Endothelial cell of umbilical vein (primary cell): ENCODE measurements around the gene TFAP2D. TPM values are rescaled to one million over a fixed set of nuclear protein-coding genes. Genes with fewer than 3 reads are reported as not detected.

Source experiments
- BruUV-seq: library from RNA; stranded (reverse); fragments of 400-500 nt; replicated peaks from 2 replicates; lab custom pipeline; 2021; lab: Mats Ljungman, UMichigan
- CTCF ChIA-PET: fragments of 300-600, 350-600 bp; sonication (Branson Sonifier 250); formaldehyde crosslinking; loops from one replicate; lab custom pipeline; 2021; ENCODE audit warnings: antibody characterized with exemption, inconsistent platforms; lab: Charles Lee
- POLR2A ChIA-PET: fragments of 300-600, 350-600 bp; sonication (Branson Sonifier 250); formaldehyde crosslinking; loops from one replicate; lab custom pipeline; 2021; ENCODE audit warnings: antibody characterized with exemption, inconsistent platforms; lab: Charles Lee
- DNase-seq: peaks from one replicate; pipeline ENCODE4 v3.0.0-alpha.2; 2011; ENCODE audit warnings: low read depth, low spot score
- FAIRE-seq: peaks from 2 replicates; lab custom pipeline; 2011; peaks lifted over from hg19 to GRCh38; lab: Jason Lieb, UNC
- H2AFZ ChIP-seq: 2 replicates; pipeline ENCODE4 v1.6.0; 2012; ENCODE audit warnings: low read depth, low read length, control low read depth, inconsistent platforms
- H3K27ac ChIP-seq: 2 replicates; pipeline ENCODE4 v1.5.1; 2011; ENCODE audit warnings: low read depth, mild to moderate bottlenecking, control low read depth, low read length, moderate library complexity; ENCODE audit not compliant: insufficient read depth
- H3K27me3 ChIP-seq, 2 experiments: 2 replicates each; pipeline versions ENCODE4 v1.6.0 to v1.6.1; 2011; ENCODE audit warnings: low read length in 2 of 2, mixed read lengths in 1 of 2; ENCODE audit not compliant: control insufficient read depth in 2 of 2, insufficient read depth in 2 of 2
- H3K36me3 ChIP-seq, 2 experiments: 2 replicates in 1 of 2; 3 replicates in 1 of 2; pipeline ENCODE4 v1.5.1; 2011; ENCODE audit warnings: low read length in 2 of 2, mild to moderate bottlenecking in 1 of 2, moderate library complexity in 1 of 2; ENCODE audit not compliant: control insufficient read depth in 2 of 2, insufficient read depth in 2 of 2; ENCODE audit errors: extremely low read depth in 1 of 2
- H3K4me1 ChIP-seq: 3 replicates; pipeline ENCODE4 v1.5.1; 2011; ENCODE audit warnings: mild to moderate bottlenecking, low read length; ENCODE audit not compliant: control insufficient read depth, insufficient read depth; ENCODE audit errors: extremely low read depth
- H3K4me2 ChIP-seq: 2 replicates; pipeline ENCODE4 v1.6.1; 2011; ENCODE audit warnings: low read length, control low read depth, mixed read lengths; ENCODE audit not compliant: insufficient read depth
- H3K4me3 ChIP-seq, 3 experiments: fragments of 200-600 bp in 1 of 3; sonication (generic), shearing (Covaris generic) in 1 of 3; replicated peaks in 1 of 3; 2 replicates each; pipeline ENCODE4 v1.5.1; 2011 to 2016; ENCODE audit warnings: control low read depth in 3 of 3, low read length in 3 of 3, mild to moderate bottlenecking in 2 of 3, inconsistent platforms in 1 of 3, low read depth in 1 of 3, moderate library complexity in 1 of 3; ENCODE audit not compliant: insufficient read depth in 1 of 3
- H3K79me2 ChIP-seq: 2 replicates; pipeline ENCODE4 v1.6.0; 2012; ENCODE audit warnings: low read length, inconsistent platforms; ENCODE audit not compliant: control insufficient read depth, insufficient read depth
- H3K9ac ChIP-seq: replicated peaks from 2 replicates; pipeline ENCODE3; 2011; ENCODE audit warnings: low read length, control low read depth; ENCODE audit not compliant: insufficient read depth; ENCODE audit errors: extremely low read depth
- H3K9me1 ChIP-seq: replicated peaks from 3 replicates; pipeline ENCODE4 v1.6.0; 2011; ENCODE audit warnings: mild to moderate bottlenecking, low read length; ENCODE audit not compliant: control insufficient read depth, insufficient read depth; ENCODE audit errors: extremely low read depth
- H3K9me3 ChIP-seq: replicated peaks from 2 replicates; pipeline ENCODE4 v1.5.1; 2012; ENCODE audit warnings: low read length, inconsistent platforms; ENCODE audit not compliant: control insufficient read depth, insufficient read depth
- H4K20me1 ChIP-seq: replicated peaks from 2 replicates; pipeline ENCODE3; 2011; ENCODE audit warnings: mild to moderate bottlenecking, low read length; ENCODE audit not compliant: control insufficient read depth, insufficient read depth; ENCODE audit errors: extremely low read depth
- CTCF ChIP-seq, 2 donors: IDR thresholded peaks; 1 replicate in 1 of 2; 2 replicates in 1 of 2; pipeline ENCODE4 v1.5.1; 2011; ENCODE audit warnings: low read length in 2 of 2, mild to moderate bottlenecking in 2 of 2, moderate library complexity in 2 of 2, control low read depth in 1 of 2, inconsistent platforms in 1 of 2, low read depth in 1 of 2; ENCODE audit not compliant: insufficient read depth in 1 of 2; ENCODE audit errors: extremely low read depth in 1 of 2
- EZH2 ChIP-seq: IDR thresholded peaks from 2 replicates; pipeline ENCODE4 v1.6.1; 2012; ENCODE audit warnings: borderline replicate concordance, low read depth, mild to moderate bottlenecking, moderate library complexity, low read length, inconsistent platforms; ENCODE audit not compliant: severe bottlenecking
- FOS ChIP-seq: IDR thresholded peaks from 2 replicates; pipeline ENCODE4 v1.6.1; 2011; ENCODE audit warnings: mild to moderate bottlenecking, low read length, moderate library complexity, borderline replicate concordance; ENCODE audit not compliant: insufficient read depth
- GATA2 ChIP-seq: IDR thresholded peaks from 2 replicates; pipeline ENCODE4 v1.7.0; 2011; ENCODE audit warnings: low read depth, mild to moderate bottlenecking, moderate library complexity, mixed read lengths, low read length; ENCODE audit not compliant: insufficient read length, insufficient read depth
- JUN ChIP-seq: IDR thresholded peaks from 2 replicates; pipeline ENCODE4 v1.6.1; 2011; ENCODE audit warnings: borderline replicate concordance, low read depth; ENCODE audit not compliant: insufficient read length, insufficient read depth
- MAX ChIP-seq: IDR thresholded peaks from 2 replicates; pipeline ENCODE4 v1.6.1; 2011; ENCODE audit not compliant: insufficient read depth, insufficient read length
- MYC ChIP-seq: IDR thresholded peaks from one replicate; pipeline ENCODE4 v1.6.1; 2011; ENCODE audit warnings: mild to moderate bottlenecking, low read depth, low read length
- POLR2A ChIP-seq: IDR thresholded peaks from 2 replicates; pipeline ENCODE4 v1.6.1; 2012; ENCODE audit warnings: low read depth, mild to moderate bottlenecking, control low read depth, low read length
- POLR2AphosphoS5 ChIP-seq: IDR thresholded peaks from 2 replicates; pipeline ENCODE4 v1.6.1; 2012; ENCODE audit warnings: low read depth, mild to moderate bottlenecking, control low read depth, low read length, moderate library complexity; ENCODE audit not compliant: insufficient read depth
- dilution Hi-C: fragments of 300-500 bp; cut with MboI; formaldehyde crosslinking; loops from one replicate; pipeline ENCODE4 v1.15.0; 2019; ENCODE audit warnings: low sequenced_read_pairs; ENCODE audit not compliant: extremely low pct_ligation_motif_present
- intact Hi-C: fragments of 100-400 bp; cut with micrococcal nuclease; formaldehyde crosslinking; loops from one replicate; pipeline ENCODE4 v1.10.0; 2022
- polyA plus RNA-seq, 4 experiments: library from polyadenylated mRNA; depleted of rRNA in 3 of 4; stranded (reverse) in 3 of 4; unstranded in 1 of 4; fragments of >200 nt; gene quantifications; 2 replicates each; pipeline versions ENCODE4 v1.2.1 to v1.2.3, GENCODE V29; 2011 to 2012; ENCODE audit warnings: missing spikeins in 1 of 4
- total RNA-seq: library from RNA; stranded (reverse); gene quantifications from 2 replicates; pipeline ENCODE4 v1.2.3, GENCODE V29; 2021

Gene TFAP2D
- total and polyA plus RNA-seq, 2 donors (not counting 3 experiments of a cell fraction or from before 2014, with no cell fraction given), result not detected

DNA sequence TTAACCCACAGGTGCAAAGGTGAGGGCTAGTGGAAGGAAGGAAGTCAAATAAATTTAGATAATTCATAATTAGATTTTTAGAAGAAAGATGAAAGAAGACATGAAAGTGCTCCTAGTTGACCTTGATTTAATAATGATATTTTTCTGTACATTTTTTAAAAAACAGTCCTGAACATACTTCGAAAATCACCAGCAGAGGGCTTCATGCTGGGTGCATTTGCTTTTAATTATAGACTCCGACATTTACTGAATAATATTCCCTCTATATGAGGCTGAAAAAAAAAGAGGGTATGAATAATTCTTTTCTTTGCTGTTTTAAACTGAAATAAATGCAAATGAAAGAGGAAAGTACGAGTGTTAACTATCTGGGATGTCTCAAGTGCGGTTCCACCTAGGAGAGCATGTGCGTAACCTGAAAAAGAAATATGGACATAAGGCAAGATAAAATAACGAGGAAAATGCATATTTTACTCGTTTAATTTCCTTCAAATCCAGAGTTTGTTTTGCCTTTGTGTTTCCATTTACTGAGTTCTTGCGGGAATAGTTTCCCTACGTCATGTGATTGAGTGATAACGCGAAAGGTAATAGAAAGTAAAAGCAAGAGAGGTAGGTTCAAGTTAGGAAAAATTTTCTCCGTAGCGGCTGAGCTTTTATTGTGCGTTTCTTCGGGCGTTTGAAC lies 102.2 kb downstream of the TFAP2D start:
- dilution Hi-C loops, result no loop called here
- H3K4me2 ChIP-seq, result peak overlapping the region; percentile 95
- TF ChIP-seq FOS, result no peak
- TF ChIP-seq CTCF (IDR thresholded peaks at IDR 0.05; ENCODE audit: extremely low read depth in 1 of 2, insufficient read depth in 1 of 2, low read depth in 1 of 2, low read length in 2 of 2), result peak in 1 of 2 donors; percentile 27
- no TSS peak for BruUV-seq
- H2AFZ ChIP-seq, result peak overlapping the region; percentile 81
- no peaks in the 10 kb centered on the region for H3K9me3 ChIP-seq
- POLR2A ChIA-PET, result no interaction called here
- H3K9ac ChIP-seq, result no peak overlapping the region
- H3K27me3 ChIP-seq, result peaks cover 31 to 42% of the 10 kb centered on the region in 2 experiments
- H3K79me2 ChIP-seq, result no peaks in the 10 kb centered on the region
- no peaks in the 10 kb centered on the region for H3K4me1 ChIP-seq
- no peaks in the 10 kb centered on the region for H4K20me1 ChIP-seq
- no peaks in the 10 kb centered on the region for H3K9me1 ChIP-seq
- H3K27ac ChIP-seq, result no peak overlapping the region
- DNase-seq (peak; percentile 39), FAIRE-seq (peak; percentile 68)
- CTCF ChIA-PET, result interaction anchor here (0.8 to 4.2 kb wide), 7 partner anchors 10 to 1235 kb away, joined by 4 to 34 read pairs (median 5); no protein-coding TSS in a partner anchor
- no peaks in the 10 kb centered on the region for H3K36me3 ChIP-seq
- H3K4me3 ChIP-seq, result peak overlapping the region; percentile 42 to 85 (median 74)
- intact Hi-C loops, result loop anchor here (1.0 to 10.0 kb wide), 3 partner anchors 1039 to 1206 kb away; no protein-coding TSS in a partner anchor

- DNase-seq, result peak; percentile 71
- Histone ChIP-seq H3K36me3 (no peaks in the 10 kb centered on the region), H3K4me1 (no peaks in the 10 kb centered on the region), H2AFZ (peak overlapping the region; percentile 81), H3K9ac (no peak overlapping the region), H4K20me1 (no peaks in the 10 kb centered on the region), H3K79me2 (no peaks in the 10 kb centered on the region), H3K27me3 (peaks cover 37 to 49% of the 10 kb centered on the region in 2 experiments), H3K4me2 (peak overlapping the region; percentile 95), H3K9me3 (no peaks in the 10 kb centered on the region), H3K9me1 (no peaks in the 10 kb centered on the region), H3K27ac (no peak overlapping the region), H3K4me3 (peak overlapping the region; percentile 42 to 85 (median 74))
- CTCF ChIA-PET, result interaction anchor here (0.8 to 4.2 kb wide), 7 partner anchors 11 to 1234 kb away, joined by 4 to 34 read pairs (median 5); no protein-coding TSS in a partner anchor
- dilution Hi-C loops (no loop called here), intact Hi-C loops (loop anchor here (1.0 to 10.0 kb wide), 2 partner anchors 1039 to 1143 kb away; no protein-coding TSS in a partner anchor)
- no TSS peak for BruUV-seq
- POLR2A ChIA-PET, result no interaction called here
- peak; percentile 87 for FAIRE-seq
- TF ChIP-seq FOS, result no peak
- no peak for TF ChIP-seq MAX
- TF ChIP-seq MYC, result no peak
- TF ChIP-seq GATA2, result no peak
- no peak for TF ChIP-seq POLR2A
- TF ChIP-seq EZH2, result peak; percentile 9
- TF ChIP-seq POLR2AphosphoS5, result no peak
- no peak for TF ChIP-seq JUN
- peak; percentile 58 to 77 for TF ChIP-seq CTCF (IDR thresholded peaks at IDR 0.05; ENCODE audit: extremely low read depth in 1 of 2, insufficient read depth in 1 of 2, low read depth in 1 of 2, low read length in 2 of 2)
Measured at GRCh38 chr6:50816115-50816675, 102.9 kb downstream of the TFAP2D start.
